ENCODE measurements around the gene LRRC71. TPM values are rescaled to one million over a fixed set of nuclear protein-coding genes. Genes with fewer than 3 reads are reported as not detected.

LRRC71 gene
- total RNA-seq, 3 donors from 2014 or later = not detected

DNA sequence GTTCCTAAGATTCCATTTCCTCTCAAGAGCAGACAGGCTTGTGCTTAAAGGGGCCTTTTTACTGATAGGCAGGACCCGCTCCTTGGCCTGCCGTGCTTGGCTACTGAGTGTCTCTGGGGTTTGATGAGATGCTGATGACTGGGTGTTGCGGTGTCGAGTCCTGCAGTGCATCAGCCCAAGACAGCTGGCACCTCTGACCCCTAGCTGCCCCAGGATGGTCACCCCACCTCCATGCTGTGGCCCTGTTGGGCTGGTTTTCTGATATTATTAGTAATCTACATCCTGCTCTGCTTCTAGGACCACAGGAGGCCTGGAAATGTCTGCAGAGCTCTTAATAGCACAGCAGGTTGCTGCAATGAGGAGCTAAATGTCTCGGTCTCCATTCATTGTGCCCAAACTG, 28.7 kb downstream of the LRRC71 start:
- Histone ChIP-seq H3K4me1 (ENCODE audit: low read depth) (no peaks in the 10 kb centered on the region), H3K36me3 (ENCODE audit: low read depth) (no peaks in the 10 kb centered on the region), H3K4me3 (no peak overlapping the region), H3K9me3 (no peaks in the 10 kb centered on the region)
- intact Hi-C loops (cut with DNase I, micrococcal nuclease) = no loop called here
- DNase-seq (no peak), ATAC-seq (no peak)
- TF ChIP-seq, protein P1, sequence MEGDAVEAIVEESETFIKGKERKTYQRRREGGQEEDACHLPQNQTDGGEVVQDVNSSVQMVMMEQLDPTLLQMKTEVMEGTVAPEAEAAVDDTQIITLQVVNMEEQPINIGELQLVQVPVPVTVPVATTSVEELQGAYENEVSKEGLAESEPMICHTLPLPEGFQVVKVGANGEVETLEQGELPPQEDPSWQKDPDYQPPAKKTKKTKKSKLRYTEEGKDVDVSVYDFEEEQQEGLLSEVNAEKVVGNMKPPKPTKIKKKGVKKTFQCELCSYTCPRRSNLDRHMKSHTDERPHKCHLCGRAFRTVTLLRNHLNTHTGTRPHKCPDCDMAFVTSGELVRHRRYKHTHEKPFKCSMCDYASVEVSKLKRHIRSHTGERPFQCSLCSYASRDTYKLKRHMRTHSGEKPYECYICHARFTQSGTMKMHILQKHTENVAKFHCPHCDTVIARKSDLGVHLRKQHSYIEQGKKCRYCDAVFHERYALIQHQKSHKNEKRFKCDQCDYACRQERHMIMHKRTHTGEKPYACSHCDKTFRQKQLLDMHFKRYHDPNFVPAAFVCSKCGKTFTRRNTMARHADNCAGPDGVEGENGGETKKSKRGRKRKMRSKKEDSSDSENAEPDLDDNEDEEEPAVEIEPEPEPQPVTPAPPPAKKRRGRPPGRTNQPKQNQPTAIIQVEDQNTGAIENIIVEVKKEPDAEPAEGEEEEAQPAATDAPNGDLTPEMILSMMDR (IDR thresholded peaks at IDR 0.05) = no peak

DNA sequence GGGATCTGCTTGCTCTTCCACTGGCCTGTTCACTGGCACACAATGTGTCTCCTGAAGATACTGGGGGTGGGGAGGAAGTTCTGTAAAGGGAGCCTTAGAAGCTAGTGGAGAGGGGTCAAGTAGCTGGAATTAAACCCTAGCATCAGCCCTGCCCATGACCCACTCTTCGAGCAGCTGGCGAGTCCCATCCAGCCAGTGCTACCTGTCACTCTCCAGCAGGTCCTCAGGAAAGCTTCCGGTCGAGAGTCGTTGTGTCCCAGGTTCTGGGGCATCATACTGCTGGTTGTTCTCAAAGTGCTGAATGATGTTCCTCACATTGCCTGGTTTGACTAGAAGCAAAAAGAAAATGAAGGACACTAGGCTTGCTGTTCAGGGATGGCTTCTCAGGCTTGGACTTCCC, 30.9 kb downstream of the LRRC71 start:
- no peaks in the 10 kb centered on the region for H3K36me3 ChIP-seq (ENCODE audit: low read depth)
- intact Hi-C loops (cut with DNase I, micrococcal nuclease) = no loop called here
- ATAC-seq (no peak), DNase-seq (no peak)
- TF ChIP-seq, protein P1 (IDR thresholded peaks at IDR 0.05) = no peak
- H3K4me3 ChIP-seq = no peak overlapping the region
- no peaks in the 10 kb centered on the region for H3K4me1 ChIP-seq (ENCODE audit: low read depth)
- no peaks in the 10 kb centered on the region for H3K9me3 ChIP-seq

DNA sequence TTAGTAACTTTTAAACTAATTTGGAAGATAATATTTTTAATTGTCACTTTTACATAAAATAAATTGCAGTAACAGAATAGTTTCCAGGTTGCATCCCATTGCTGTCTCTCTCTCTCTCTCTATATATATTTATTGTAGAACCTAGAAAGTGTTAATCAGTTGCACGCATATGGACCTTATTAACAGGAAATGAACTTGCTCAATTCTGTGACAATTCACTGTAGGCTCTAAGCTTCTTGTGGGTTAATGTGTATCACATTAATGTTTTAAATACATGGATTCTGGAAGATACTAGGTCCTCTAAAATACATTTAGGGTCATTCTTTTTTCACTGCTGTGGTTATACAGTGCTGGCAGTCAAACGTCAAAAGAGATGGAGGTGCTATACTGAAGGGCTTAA, 33.1 kb downstream of the LRRC71 start:
- Histone ChIP-seq H3K9me3 (no peaks in the 10 kb centered on the region), H3K4me3 (no peak overlapping the region), H3K4me1 (ENCODE audit: low read depth) (no peaks in the 10 kb centered on the region), H3K36me3 (ENCODE audit: low read depth) (no peaks in the 10 kb centered on the region)
- intact Hi-C loops (cut with DNase I, micrococcal nuclease) = no loop called here
- DNase-seq = no peak
- TF ChIP-seq, protein P1 (IDR thresholded peaks at IDR 0.05) = no peak
- ATAC-seq = no peak

DNA sequence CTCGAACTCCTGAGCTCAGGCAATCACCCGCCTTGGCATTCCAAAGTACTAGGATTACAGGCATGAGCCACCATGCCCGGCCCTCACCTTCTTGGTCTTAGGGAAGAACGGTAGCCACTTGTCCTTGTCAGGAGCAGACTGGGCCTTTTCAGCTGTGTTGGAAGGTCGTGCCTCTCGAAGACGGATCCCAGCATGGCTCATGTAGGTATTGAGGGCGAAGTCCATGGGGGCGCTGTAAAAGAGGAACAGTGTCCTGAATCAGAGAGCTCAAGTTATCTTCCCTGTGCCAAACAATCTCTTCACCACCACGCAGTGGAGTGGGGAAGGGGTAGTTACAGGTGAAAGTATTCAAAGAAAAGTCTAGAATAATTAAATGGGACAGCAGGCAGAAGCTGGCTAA, 35.9 kb downstream of the LRRC71 start:
- intact Hi-C loops (cut with DNase I, micrococcal nuclease) = no loop called here
- no peaks in the 10 kb centered on the region for H3K9me3 ChIP-seq
- TF ChIP-seq, protein P1 (IDR thresholded peaks at IDR 0.05) = no peak
- no peak for ATAC-seq
- H3K36me3 ChIP-seq (ENCODE audit: low read depth) = no peaks in the 10 kb centered on the region
- no peak for DNase-seq
- H3K4me3 ChIP-seq = no peak overlapping the region
- H3K4me1 ChIP-seq (ENCODE audit: low read depth) = no peaks in the 10 kb centered on the region

DNA sequence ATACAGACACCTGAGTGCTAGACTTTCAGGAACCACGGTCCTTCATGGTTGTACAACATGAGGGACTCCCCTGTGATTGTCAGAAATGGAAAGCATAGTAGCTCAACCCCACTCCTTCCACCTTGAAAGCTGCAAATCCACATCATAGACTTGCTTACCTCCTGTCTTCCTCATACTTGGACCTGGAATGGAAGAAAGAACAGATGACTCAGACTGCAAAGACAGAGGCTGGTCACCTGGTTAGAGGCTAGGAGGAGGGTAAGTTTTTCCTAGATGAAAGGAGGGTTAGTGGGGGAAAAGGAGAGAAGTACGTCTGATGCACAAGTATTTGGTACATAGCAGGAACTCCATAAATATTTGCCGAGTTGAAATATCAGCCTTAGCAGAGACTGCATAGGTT, 37.2 kb downstream of the LRRC71 start:
- ATAC-seq (no peak), DNase-seq (no peak)
- Histone ChIP-seq H3K4me1 (ENCODE audit: low read depth) (no peaks in the 10 kb centered on the region), H3K36me3 (ENCODE audit: low read depth) (no peaks in the 10 kb centered on the region), H3K9me3 (no peaks in the 10 kb centered on the region), H3K4me3 (no peak overlapping the region)
- TF ChIP-seq, protein P1 (IDR thresholded peaks at IDR 0.05) = no peak
- intact Hi-C loops (cut with DNase I, micrococcal nuclease) = no loop called here

DNA sequence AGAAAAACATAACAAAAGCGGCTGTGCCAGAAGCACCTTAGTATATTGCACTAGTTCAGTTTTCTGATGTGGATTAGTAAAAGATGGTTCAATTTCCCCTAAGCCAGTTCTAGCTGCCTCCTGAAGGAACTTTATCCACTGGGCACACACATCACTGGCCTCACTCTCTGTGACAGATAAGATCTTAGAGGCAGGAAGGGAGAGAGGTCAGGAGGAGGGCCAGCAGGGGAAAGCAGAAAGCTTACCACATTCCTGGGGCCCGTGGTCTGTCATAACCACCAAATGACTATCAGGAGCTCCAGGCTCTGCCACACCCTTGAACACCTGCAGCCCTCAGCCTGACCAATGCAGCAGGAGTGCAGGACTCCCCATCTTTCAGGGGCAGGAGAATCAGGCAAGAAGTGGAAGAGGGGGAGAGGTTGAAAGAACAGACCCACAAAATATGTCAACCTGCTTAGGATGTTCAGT, 37.8 kb downstream of the LRRC71 start:
- TF ChIP-seq, protein P1 (IDR thresholded peaks at IDR 0.05) = no peak
- H3K36me3 ChIP-seq (ENCODE audit: low read depth) = no peaks in the 10 kb centered on the region
- no peaks in the 10 kb centered on the region for H3K9me3 ChIP-seq
- intact Hi-C loops (cut with DNase I, micrococcal nuclease) = no loop called here
- DNase-seq = no peak
- no peaks in the 10 kb centered on the region for H3K4me1 ChIP-seq (ENCODE audit: low read depth)
- no peak overlapping the region for H3K4me3 ChIP-seq
- no peak for ATAC-seq
